ENCODE measurements around the gene SHISAL2A.

DNA sequence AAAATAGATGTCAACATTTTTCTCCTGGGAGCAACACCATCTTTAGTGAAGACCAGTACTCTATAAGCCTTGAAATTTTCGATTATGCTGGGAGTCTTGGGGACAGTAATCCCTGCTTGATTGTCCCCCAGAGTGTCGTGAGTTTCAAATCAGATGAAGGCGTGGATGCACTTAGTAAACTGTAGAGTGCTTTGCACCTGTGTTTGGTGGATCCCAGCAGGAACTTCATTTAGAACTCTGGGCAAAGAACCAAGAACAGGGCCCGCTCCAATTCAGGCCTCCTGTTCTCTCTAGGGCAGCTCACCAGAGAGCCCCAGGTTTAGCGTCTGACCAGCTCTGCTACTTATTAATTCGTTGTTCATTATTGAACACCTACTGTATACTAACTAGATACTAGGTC lies 29.3 kb upstream of the SHISAL2A start:
- TF ChIP-seq SMAD1 (CRISPR knock-in tag; IDR thresholded peaks at IDR 0.05; ENCODE audit: borderline replicate concordance, low read depth): no peak
- TF ChIP-seq, protein P1, sequence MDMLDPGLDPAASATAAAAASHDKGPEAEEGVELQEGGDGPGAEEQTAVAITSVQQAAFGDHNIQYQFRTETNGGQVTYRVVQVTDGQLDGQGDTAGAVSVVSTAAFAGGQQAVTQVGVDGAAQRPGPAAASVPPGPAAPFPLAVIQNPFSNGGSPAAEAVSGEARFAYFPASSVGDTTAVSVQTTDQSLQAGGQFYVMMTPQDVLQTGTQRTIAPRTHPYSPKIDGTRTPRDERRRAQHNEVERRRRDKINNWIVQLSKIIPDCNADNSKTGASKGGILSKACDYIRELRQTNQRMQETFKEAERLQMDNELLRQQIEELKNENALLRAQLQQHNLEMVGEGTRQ (IDR thresholded peaks at IDR 0.05; ENCODE audit: low read depth, low read length): no peak
- TF ChIP-seq, protein P1 (CRISPR knock-in tag; IDR thresholded peaks at IDR 0.05; ENCODE audit: borderline replicate concordance): no peak
- TF ChIP-seq, protein P2, sequence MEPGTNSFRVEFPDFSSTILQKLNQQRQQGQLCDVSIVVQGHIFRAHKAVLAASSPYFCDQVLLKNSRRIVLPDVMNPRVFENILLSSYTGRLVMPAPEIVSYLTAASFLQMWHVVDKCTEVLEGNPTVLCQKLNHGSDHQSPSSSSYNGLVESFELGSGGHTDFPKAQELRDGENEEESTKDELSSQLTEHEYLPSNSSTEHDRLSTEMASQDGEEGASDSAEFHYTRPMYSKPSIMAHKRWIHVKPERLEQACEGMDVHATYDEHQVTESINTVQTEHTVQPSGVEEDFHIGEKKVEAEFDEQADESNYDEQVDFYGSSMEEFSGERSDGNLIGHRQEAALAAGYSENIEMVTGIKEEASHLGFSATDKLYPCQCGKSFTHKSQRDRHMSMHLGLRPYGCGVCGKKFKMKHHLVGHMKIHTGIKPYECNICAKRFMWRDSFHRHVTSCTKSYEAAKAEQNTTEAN (CRISPR knock-in tag; conservative IDR thresholded peaks at IDR 0.05): no peak
- TF ChIP-seq ZNF550 (CRISPR knock-in tag; IDR thresholded peaks at IDR 0.05; ENCODE audit: borderline replicate concordance): no peak
- no peak for TF ChIP-seq NR3C1 (CRISPR knock-in tag; IDR thresholded peaks at IDR 0.05)
- no peak for TF ChIP-seq FOSL1 (CRISPR knock-in tag; IDR thresholded peaks at IDR 0.05; ENCODE audit: borderline replicate concordance)
- no peak for TF ChIP-seq HIVEP1 (CRISPR knock-in tag; IDR thresholded peaks at IDR 0.05)
- TF ChIP-seq FIP1L1 (IDR thresholded peaks at IDR 0.05; ENCODE audit: borderline replicate concordance, insufficient read depth, low read depth, low read length): no peak
- no peak for TF ChIP-seq ATRX (CRISPR knock-in tag; IDR thresholded peaks at IDR 0.05; ENCODE audit: borderline replicate concordance)
- no peak for TF ChIP-seq ZNF577 (CRISPR knock-in tag; IDR thresholded peaks at IDR 0.05; ENCODE audit: borderline replicate concordance, low read depth)
- TF ChIP-seq, protein P3, sequence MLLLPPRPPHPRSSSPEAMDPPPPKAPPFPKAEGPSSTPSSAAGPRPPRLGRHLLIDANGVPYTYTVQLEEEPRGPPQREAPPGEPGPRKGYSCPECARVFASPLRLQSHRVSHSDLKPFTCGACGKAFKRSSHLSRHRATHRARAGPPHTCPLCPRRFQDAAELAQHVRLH (CRISPR knock-in tag; IDR thresholded peaks at IDR 0.05; ENCODE audit: borderline replicate concordance, low read depth): no peak
- TF ChIP-seq NONO (IDR thresholded peaks at IDR 0.05): no peak
- TF ChIP-seq NONO (CRISPR knock-in tag; conservative IDR thresholded peaks at IDR 0.05): no peak
- TF ChIP-seq ZNF709 (CRISPR knock-in tag; IDR thresholded peaks at IDR 0.05): no peak
- TF ChIP-seq RAD21 (CRISPR knock-in tag; IDR thresholded peaks at IDR 0.05): no peak

All from HepG2 (cell line).